GF-D8 (cell line): ENCODE data around the gene UNC119.
A peak's percentile ranks its signal among the peaks of the same experiment; 100 is the strongest.

Experiments used
- DNase-seq: peaks from one replicate; lab custom pipeline; 2025; lab: John Stamatoyannopoulos, UW

UNC119 gene

DNA sequence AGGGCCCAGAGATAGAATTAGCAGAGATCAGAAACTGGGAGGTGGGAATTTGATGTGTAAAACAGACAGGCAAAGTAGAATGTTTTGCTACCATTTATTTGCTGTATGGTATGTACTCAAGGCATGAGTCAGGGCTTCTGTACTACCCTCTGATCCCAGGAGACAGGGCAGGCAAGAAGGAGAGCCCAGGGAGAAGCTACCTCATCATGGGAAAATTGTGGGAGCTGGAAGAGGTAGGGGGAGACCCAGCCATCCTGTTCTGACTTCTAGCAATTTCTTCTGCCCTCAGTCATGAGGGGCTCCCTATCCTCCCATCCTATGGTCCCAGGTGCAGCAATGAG lies 20.6 kb upstream of the UNC119 start:
- DNase-seq, result no peak

- no peak for DNase-seq
These were observed 20.0 kb upstream of the UNC119 start for GRCh38 chr17:28572259-28573039.

- peak; percentile 43 for DNase-seq
These were observed 19.1 kb upstream of the UNC119 start, which contains the start of gene PIGS for GRCh38 chr17:28571361-28572122. PIGS (minus strand) TSS chr17:28571524; CDS start chr17:28571496, 28 bp downstream.

- DNase-seq, result no peak
These were observed 18.4 kb upstream of the UNC119 start for GRCh38 chr17:28570716-28571360.

- no peak for DNase-seq
These were observed 17.0 kb upstream of the UNC119 start for GRCh38 chr17:28569446-28569845.

DNA sequence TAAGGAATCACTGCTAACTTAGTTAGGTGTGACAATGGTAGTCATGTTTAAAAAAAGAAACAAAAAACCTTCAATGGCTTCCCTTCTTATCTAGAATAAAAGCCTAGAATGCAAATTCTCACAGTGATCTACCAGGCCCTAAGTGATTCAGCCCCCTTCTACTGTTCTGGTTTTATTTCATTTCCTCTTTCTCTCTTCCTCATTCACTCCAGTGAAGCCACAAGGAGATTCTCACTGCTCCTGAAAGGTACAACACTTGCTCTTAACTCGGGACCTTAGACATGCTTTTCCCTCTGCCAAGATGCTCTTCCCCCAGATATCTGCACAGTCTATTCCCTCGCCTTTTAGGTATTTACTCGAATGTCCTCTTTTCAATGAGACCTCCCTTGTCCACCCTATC lies 15.2 kb upstream of the UNC119 start:
- DNase-seq, result peak; percentile 20

DNA sequence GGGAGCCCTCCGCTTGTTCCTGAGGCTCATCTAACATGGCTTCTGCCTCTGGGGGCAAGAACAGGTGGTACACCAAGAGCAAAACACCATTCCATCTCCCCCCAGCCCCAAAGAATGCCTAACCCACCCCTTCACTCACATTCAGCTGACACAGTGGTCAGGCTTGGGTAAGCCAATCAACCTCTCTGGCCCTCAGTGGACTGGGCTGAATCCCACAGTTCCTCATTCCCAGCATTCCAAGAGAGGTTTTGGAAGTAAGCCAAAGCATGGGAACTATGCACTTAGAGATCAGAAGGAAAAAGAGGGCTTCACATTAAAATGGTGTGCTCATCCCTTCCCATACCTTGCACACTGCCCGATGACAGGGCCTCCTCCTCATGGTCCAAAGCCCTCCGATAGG lies 11.1 kb upstream of the UNC119 start:
- DNase-seq, result no peak

DNA sequence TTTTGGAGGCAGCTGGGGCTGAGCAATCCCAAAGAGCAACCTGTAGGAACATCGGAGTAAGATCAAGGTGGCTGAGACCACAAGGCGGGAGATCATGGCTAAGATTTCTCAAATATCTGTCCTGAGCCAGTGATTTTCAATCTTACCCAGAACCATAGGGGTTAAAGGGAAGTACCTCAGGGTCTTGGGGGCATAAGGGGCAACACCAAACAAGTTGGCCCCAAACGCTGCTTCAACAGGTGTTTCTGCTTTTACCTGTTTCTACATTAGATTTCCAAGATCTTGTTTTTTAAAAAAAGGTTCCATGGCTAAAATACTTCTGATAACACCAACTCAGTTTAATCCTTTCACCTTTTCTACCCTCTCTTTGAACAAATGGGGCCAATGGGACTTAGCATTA lies 2.6 kb upstream of the UNC119 start:
- no peak for DNase-seq

DNA sequence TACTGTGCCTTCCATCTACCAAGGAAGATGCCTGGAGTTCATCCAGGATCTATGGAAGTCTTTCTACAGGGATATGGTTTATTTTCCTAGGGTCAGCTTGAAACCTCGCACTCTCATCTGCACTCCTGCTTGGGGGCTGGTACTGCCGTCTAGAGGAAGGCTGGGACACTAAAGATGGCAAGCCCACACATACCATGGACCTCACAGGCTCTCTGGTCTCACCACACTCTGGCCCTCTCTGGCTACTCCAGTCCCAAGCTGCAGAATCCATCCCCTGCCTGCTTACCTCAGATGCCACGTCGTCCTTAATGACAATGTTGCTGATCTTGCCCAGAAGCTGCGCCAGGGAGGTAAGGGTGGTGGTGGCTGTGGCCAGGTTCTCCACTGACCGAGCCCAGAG lies 2.1 kb upstream of the UNC119 start:
- DNase-seq, result no peak

DNA sequence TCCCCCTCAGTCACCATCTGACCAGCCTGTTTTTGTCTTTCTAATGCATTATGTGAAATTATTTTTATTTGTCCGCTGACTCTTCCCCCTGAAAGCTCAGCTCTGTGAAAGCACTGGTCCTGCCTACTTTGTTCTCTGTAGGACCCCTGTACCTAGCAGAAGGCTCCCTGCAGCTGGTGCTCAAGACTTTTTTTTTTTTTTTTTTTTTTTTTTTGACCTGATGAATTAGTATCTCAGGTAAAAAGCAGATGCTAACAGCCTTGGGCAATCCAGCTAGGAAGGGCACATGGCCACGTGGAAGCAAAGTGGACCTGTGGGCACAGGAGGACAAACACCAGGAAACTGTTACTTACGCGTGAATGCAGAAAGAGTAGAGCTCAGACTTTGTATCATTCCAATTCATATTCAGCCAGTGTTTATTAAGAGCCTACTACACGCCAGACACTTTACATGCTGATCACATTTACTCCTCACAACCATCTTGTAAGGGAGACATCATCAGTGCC lies 629 bp upstream of the UNC119 start:
- DNase-seq, result no peak

GRCh38 chr17:28551421-28552175 lies 826 bp downstream of the UNC119 start:
- no peak for DNase-seq

DNA sequence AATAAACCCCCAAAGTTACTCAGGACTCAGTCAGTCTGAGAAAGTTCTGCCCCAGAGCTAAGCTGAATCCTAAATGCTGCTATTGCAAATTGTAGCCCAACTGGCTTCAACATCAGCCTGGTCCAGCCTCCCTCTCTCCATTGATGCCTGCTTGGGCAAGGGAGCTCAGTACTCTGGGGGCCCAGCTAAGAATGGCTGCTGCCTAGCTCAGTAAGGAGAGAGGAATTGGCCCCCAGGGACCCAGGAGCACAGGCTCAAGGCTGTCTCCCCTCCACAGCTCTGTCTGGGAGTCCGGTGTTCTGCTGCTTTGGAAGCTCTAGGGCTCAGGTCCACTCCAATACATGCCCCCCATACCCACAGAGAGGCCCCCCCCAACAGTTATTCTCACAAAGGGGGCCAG lies 1.6 kb downstream of the UNC119 start:
- no peak for DNase-seq

- no peak for DNase-seq
These were observed 2.9 kb downstream of the UNC119 start for GRCh38 chr17:28549236-28550132.

- DNase-seq, result no peak
These were observed 3.9 kb downstream of the UNC119 start for GRCh38 chr17:28548417-28549130.

- DNase-seq, result no peak
These were observed 4.6 kb downstream of the UNC119 start for GRCh38 chr17:28547623-28548416.

GRCh38 chr17:28547096-28547622 lies 5.3 kb downstream of the UNC119 start:
- no peak for DNase-seq

DNA sequence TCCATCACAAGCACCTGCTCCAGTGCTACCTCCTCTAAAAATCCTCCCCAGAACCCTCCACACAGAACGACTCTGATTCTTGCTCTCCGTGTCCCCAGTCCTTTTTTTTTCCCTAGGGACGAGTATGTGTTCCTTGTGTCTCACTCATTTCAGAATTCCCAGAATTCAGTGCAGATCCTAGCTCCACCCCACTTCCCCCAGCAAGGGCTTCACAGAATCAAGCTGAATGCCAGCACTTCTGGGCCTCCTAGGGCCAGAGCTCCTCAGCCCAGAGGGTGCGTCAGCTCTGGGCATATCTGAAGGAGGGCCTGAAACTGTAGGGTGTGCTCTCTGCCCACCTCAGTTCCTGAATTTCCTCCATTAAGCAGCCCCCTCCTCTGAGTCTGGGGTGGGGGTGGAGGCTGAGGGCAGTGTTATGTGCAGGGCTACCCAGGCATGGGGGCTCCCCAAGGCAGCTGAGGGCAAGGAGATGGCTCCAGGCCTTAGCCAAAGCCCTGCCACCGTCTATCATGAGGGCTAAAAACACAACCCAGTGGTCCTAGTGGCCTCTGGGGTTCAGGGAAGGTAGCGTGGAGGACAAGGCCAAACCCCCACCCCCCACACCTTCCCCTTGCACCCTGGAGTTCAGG lies 6.5 kb downstream of the UNC119 start:
- no peak for DNase-seq

DNA sequence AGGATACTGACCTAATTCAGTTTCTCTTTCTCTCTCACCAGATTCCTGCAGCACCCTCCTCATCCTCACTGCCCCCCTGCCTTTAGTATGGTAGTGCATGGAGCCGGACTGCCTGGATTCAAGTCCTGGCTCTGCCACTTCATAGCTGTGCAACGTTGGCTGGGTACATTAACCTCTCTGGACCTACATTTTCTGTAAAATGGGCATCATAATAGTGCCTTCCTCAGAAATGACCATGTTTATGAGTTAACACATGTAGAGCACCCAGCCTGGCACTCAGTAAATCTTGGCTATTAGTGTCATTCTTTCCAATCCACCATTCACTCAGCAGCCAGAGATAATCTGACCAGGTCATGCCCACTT lies 7.3 kb downstream of the UNC119 start:
- DNase-seq, result no peak
